HEK293 (cell line): ENCODE results near the gene COP1.

Experiments used
- CTCF ChIA-PET: fragments of 350-600 bp; formaldehyde crosslinking; extraction: SDS; loops from one replicate; lab custom pipeline; 2021; ENCODE audit warnings: antibody characterized with exemption; lab: Yijun Ruan, JAX
- POLR2A ChIA-PET: fragments of 300-600 bp; formaldehyde crosslinking; extraction: SDS; loops from one replicate; lab custom pipeline; 2020; ENCODE audit warnings: antibody characterized with exemption, inconsistent platforms; lab: Yijun Ruan, JAX
- H3K27ac ChIP-seq: fragments of 200-500 bp; sonication (Bioruptor generic); 2 replicates; pipeline ENCODE4 v1.5.1; 2014; ENCODE audit warnings: low read depth, low read length, control low read depth, inconsistent platforms; ENCODE audit errors: extremely low read depth
- H3K36me3 ChIP-seq, 2 experiments: fragments of 200-500 bp in 1 of 2; sonication (Bioruptor generic) in 1 of 2; 1 replicate in 1 of 2; 2 replicates in 1 of 2; pipeline ENCODE4 v1.5.1; 2014 to 2017; ENCODE audit warnings: inconsistent platforms in 2 of 2, low read length in 2 of 2; ENCODE audit not compliant: control insufficient read depth in 2 of 2, insufficient read depth in 1 of 2
- H3K4me1 ChIP-seq: fragments of 200-500 bp; sonication (Bioruptor generic); 2 replicates; pipeline ENCODE4 v1.5.1; 2014; ENCODE audit warnings: mild to moderate bottlenecking, low read length, inconsistent platforms; ENCODE audit not compliant: control insufficient read depth, insufficient read depth
- H3K4me3 ChIP-seq: 2 replicates; pipeline ENCODE4 v1.5.1; 2011; ENCODE audit warnings: low read depth, mild to moderate bottlenecking, control low read depth, low read length, moderate library complexity
- H3K9me3 ChIP-seq: fragments of 200-500 bp; sonication (Bioruptor generic); 2 replicates; pipeline ENCODE4 v1.5.1; 2014; ENCODE audit warnings: low read depth, low read length, inconsistent platforms; ENCODE audit not compliant: control insufficient read depth, insufficient read depth
- GFI1B ChIP-seq: fragments of 450-650 bp; formaldehyde crosslinking; IDR thresholded peaks from 2 replicates; pipeline ENCODE4 v1.5.1; 2016; ENCODE audit warnings: missing biosample characterization, missing genetic modification characterization
- SP2 ChIP-seq: fragments of 450-650 bp; formaldehyde crosslinking; IDR thresholded peaks from 2 replicates; pipeline ENCODE4 v1.5.1; 2016; ENCODE audit warnings: missing biosample characterization, missing genetic modification characterization
- YY1 ChIP-seq: fragments of 450-650 bp; formaldehyde crosslinking; IDR thresholded peaks from 2 replicates; pipeline ENCODE4 v1.5.1; 2018; ENCODE audit warnings: missing biosample characterization, missing genetic modification characterization
- ZBTB8A ChIP-seq: fragments of 450-650 bp; formaldehyde crosslinking; IDR thresholded peaks from 2 replicates; pipeline ENCODE4 v1.5.1; 2016; ENCODE audit warnings: missing biosample characterization, missing genetic modification characterization
- ZFP41 ChIP-seq: fragments of 450-650 bp; formaldehyde crosslinking; IDR thresholded peaks from 2 replicates; pipeline ENCODE4 v1.5.1; 2016; ENCODE audit warnings: missing biosample characterization, missing genetic modification characterization, borderline replicate concordance
- ZNF146 ChIP-seq: fragments of 450-650 bp; formaldehyde crosslinking; IDR thresholded peaks from 2 replicates; pipeline ENCODE4 v1.5.1; 2016; ENCODE audit warnings: missing biosample characterization, missing genetic modification characterization
- ZNF19 ChIP-seq: fragments of 450-650 bp; formaldehyde crosslinking; IDR thresholded peaks from 2 replicates; pipeline ENCODE4; 2016; ENCODE audit warnings: missing biosample characterization, missing genetic modification characterization, low read depth
- ZNF202 ChIP-seq: fragments of 450-650 bp; formaldehyde crosslinking; IDR thresholded peaks from 2 replicates; pipeline ENCODE4 v1.5.1; 2016; ENCODE audit warnings: missing biosample characterization, missing genetic modification characterization, borderline replicate concordance
- ZNF292 ChIP-seq: fragments of 450-650 bp; formaldehyde crosslinking; IDR thresholded peaks from 2 replicates; pipeline ENCODE4 v1.5.1; 2016; ENCODE audit warnings: low read depth, missing biosample characterization, missing genetic modification characterization, borderline replicate concordance
- ZNF350 ChIP-seq: fragments of 450-650 bp; formaldehyde crosslinking; IDR thresholded peaks from 2 replicates; pipeline ENCODE4 v1.5.0; 2017; ENCODE audit warnings: missing biosample characterization, mild to moderate bottlenecking, missing genetic modification characterization
- ZNF514 ChIP-seq: fragments of 450-650 bp; formaldehyde crosslinking; IDR thresholded peaks from 2 replicates; pipeline ENCODE4 v1.5.1; 2016; ENCODE audit warnings: missing biosample characterization, missing genetic modification characterization
- ZNF530 ChIP-seq: fragments of 450-650 bp; formaldehyde crosslinking; IDR thresholded peaks from 2 replicates; pipeline ENCODE4 v1.5.1; 2016; ENCODE audit warnings: low read depth, missing biosample characterization, missing genetic modification characterization
- ZNF558 ChIP-seq: fragments of 450-650 bp; formaldehyde crosslinking; IDR thresholded peaks from 2 replicates; pipeline ENCODE4 v1.5.1; 2016; ENCODE audit warnings: missing biosample characterization, missing genetic modification characterization
- ZNF585B ChIP-seq: fragments of 450-650 bp; formaldehyde crosslinking; IDR thresholded peaks from 2 replicates; pipeline ENCODE4 v1.5.1; 2016; ENCODE audit warnings: missing biosample characterization, missing genetic modification characterization
- ZNF596 ChIP-seq: fragments of 450-650 bp; IDR thresholded peaks from 2 replicates; pipeline ENCODE4 v1.5.0; 2018; ENCODE audit warnings: missing biosample characterization, mild to moderate bottlenecking, missing genetic modification characterization, moderate library complexity
- ZNF624 ChIP-seq: fragments of 450-650 bp; formaldehyde crosslinking; IDR thresholded peaks from 2 replicates; pipeline ENCODE4 v1.5.1; 2017; ENCODE audit warnings: missing biosample characterization, missing genetic modification characterization
- ZNF670 ChIP-seq: fragments of 450-650 bp; formaldehyde crosslinking; IDR thresholded peaks from 2 replicates; pipeline ENCODE4 v1.5.1; 2016; ENCODE audit warnings: missing biosample characterization, missing genetic modification characterization, low read depth
- ZNF791 ChIP-seq: fragments of 450-650 bp; formaldehyde crosslinking; IDR thresholded peaks from 2 replicates; pipeline ENCODE4 v1.5.1; 2016; ENCODE audit warnings: missing biosample characterization, missing genetic modification characterization
- TF ChIP-seq, protein P1 (sequence below): fragments of 450-650 bp; formaldehyde crosslinking; IDR thresholded peaks from 2 replicates; pipeline ENCODE4 v1.5.1; 2017; ENCODE audit warnings: missing biosample characterization, missing genetic modification characterization

COP1 gene

DNA sequence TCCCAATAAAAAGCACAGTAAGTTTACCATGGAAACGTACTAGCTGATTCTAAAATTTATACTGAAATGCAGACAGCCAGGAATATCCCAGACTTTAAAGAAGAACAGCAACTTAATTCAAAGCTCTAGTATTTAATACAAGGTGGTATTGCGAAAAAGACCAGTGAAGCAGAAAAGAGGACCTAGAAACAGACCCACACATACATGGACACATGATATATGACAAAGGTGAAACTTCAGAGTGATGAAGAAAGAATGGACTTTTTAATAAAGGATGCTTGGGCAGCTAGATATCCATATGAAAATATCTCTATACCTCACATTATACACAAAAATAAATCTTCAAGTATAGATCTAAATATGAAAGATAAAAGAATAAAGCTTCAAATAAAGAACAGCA, 62.6 kb downstream of the COP1 start:
- peaks cover 6 to 7% of the 10 kb centered on the region in 2 experiments; a peak in 2 of 3 replicates for H3K36me3 ChIP-seq
- no peaks in the 10 kb centered on the region for H3K9me3 ChIP-seq
- POLR2A ChIA-PET, result no interaction called here
- CTCF ChIA-PET, result no interaction called here
- peaks cover 1% of the 10 kb centered on the region; the same call in 1 of the 2 replicates for H3K4me1 ChIP-seq
- H3K4me3 ChIP-seq, result no peak overlapping the region
- no peak overlapping the region for H3K27ac ChIP-seq
- TF ChIP-seq YY1 (tag by site-specific recombination), result no peak
- TF ChIP-seq ZNF19 (tag by site-specific recombination), result no peak
- no peak for TF ChIP-seq ZFP41
- no peak for TF ChIP-seq GFI1B (tag by site-specific recombination)
- no peak for TF ChIP-seq ZNF558 (tag by site-specific recombination)
- TF ChIP-seq ZNF791, result no peak
- TF ChIP-seq ZNF530 (tag by site-specific recombination), result no peak

DNA sequence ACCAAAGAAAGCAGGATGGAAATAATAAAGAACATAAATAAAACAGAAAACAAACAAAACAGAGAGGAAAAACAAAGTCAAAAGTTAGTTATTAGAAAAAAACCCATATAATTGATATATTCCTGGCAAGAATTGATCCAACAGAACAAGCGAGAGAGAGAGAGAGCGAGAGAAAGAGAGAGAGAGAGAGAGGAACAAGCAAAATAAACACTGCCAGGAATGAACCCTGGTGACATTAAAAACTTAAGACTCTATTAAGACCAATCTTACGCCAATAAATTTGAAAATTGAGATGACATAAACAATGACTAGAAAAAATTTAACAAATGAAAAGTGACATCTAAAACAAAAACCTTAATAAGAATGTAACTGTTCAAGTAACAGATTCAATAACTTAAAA, 64.1 kb downstream of the COP1 start:
- no peaks in the 10 kb centered on the region for H3K9me3 ChIP-seq
- CTCF ChIA-PET, result no interaction called here

DNA sequence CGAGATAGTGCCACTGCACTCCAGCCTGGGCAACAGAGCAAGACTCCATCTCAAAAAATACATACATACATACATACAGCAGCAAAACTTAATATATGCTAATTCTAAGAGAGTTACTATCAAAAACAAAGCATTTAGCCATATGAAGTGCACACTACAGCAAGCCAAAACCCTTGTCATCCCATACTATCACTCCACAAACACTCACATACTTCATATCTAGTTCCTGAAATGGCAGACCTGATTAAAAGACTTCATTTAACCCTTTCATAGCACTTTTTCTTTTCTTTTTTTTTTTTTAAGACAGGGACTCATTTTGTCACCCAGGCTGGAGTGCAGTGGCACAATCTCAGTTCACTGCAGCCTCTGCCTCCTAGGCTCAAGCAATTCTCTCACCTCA, 65.6 kb downstream of the COP1 start:
- H3K9me3 ChIP-seq, result no peaks in the 10 kb centered on the region
- CTCF ChIA-PET, result no interaction called here
- no peak overlapping the region for H3K4me3 ChIP-seq
- 0 out of 2 replicates have a peak, but pooled peaks cover 4% of the 10 kb centered on the region for H3K4me1 ChIP-seq
- TF ChIP-seq ZNF202 (tag by site-specific recombination), result no peak
- peak; percentile 35; the same call in 1 of the 2 replicates for TF ChIP-seq ZNF585B (tag by site-specific recombination)
- POLR2A ChIA-PET, result no interaction called here
- H3K36me3 ChIP-seq, result peaks cover 6% of the 10 kb centered on the region in 2 experiments; a peak in 2 of 3 replicates
- no peak overlapping the region for H3K27ac ChIP-seq

More for the DNA sequence above, 64.1 kb downstream of the COP1 start:
- Histone ChIP-seq H3K36me3 (peaks cover 6 to 7% of the 10 kb centered on the region in 2 experiments; a peak in 2 of 3 replicates), H3K27ac (no peak overlapping the region), H3K4me1 (no peaks in the 10 kb centered on the region), H3K4me3 (no peak overlapping the region)
- POLR2A ChIA-PET, result no interaction called here
- TF ChIP-seq SP2 (tag by site-specific recombination) (no peak), ZNF596 (peak; percentile 91)

DNA sequence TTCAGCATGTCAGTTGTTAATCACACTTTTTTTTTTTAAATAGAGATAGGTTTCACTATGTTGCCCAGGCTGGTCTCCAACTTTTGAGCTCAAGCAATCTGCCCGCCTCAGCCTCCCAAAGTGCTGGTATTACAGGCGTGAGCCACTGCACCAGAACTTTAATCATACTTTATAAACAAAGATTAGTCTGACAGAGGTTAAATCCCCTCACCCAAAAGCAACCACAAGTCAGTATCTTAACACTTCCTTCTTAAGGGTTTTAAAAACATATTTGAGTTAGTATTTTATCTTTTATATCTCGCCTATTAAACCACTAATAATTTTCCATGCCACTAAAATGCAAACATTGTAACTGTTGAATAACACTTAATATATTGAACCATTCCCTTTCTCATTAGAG, 70.2 kb downstream of the COP1 start:
- no peak overlapping the region for H3K27ac ChIP-seq
- H3K9me3 ChIP-seq, result no peaks in the 10 kb centered on the region
- no peak overlapping the region for H3K4me3 ChIP-seq
- CTCF ChIA-PET, result interaction anchor here (0.6 kb wide), 1 partner anchor 1366 kb away, joined by 3 read pairs; no protein-coding TSS in a partner anchor
- TF ChIP-seq, protein P1, sequence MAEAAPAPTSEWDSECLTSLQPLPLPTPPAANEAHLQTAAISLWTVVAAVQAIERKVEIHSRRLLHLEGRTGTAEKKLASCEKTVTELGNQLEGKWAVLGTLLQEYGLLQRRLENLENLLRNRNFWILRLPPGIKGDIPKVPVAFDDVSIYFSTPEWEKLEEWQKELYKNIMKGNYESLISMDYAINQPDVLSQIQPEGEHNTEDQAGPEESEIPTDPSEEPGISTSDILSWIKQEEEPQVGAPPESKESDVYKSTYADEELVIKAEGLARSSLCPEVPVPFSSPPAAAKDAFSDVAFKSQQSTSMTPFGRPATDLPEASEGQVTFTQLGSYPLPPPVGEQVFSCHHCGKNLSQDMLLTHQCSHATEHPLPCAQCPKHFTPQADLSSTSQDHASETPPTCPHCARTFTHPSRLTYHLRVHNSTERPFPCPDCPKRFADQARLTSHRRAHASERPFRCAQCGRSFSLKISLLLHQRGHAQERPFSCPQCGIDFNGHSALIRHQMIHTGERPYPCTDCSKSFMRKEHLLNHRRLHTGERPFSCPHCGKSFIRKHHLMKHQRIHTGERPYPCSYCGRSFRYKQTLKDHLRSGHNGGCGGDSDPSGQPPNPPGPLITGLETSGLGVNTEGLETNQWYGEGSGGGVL (tag by site-specific recombination), result no peak
- no peak for TF ChIP-seq ZNF670 (tag by site-specific recombination)
- no peak for TF ChIP-seq ZNF514 (tag by site-specific recombination)
- TF ChIP-seq ZBTB8A (tag by site-specific recombination), result no peak
- TF ChIP-seq ZNF292 (tag by site-specific recombination), result no peak
- TF ChIP-seq ZNF624, result no peak
- TF ChIP-seq ZNF146 (tag by site-specific recombination), result no peak
- no peak for TF ChIP-seq ZNF350 (tag by site-specific recombination)
- POLR2A ChIA-PET, result no interaction called here
- H3K36me3 ChIP-seq, result peaks cover 5% of the 10 kb centered on the region in 2 experiments; a peak in 2 of 3 replicates
- H3K4me1 ChIP-seq, result 0 out of 2 replicates have a peak, but pooled peaks cover 4% of the 10 kb centered on the region
